SU-DHL-6 (cell line): Measurements from ENCODE around the gene PGBD5.

Source experiments
- CTCF ChIP-seq: fragments of 200-600 bp; sonication (generic); IDR thresholded peaks from one replicate; pipeline ENCODE4 v1.5.1; 2017; ENCODE audit warnings: antibody characterized with exemption, mild to moderate bottlenecking, low read length, moderate library complexity; ENCODE audit not compliant: insufficient read depth, poor library complexity, severe bottlenecking
- EZH2phosphoT487 ChIP-seq: fragments of 200-600 bp; sonication (generic), shearing (Covaris generic); conservative IDR thresholded peaks from 2 replicates; pipeline ENCODE4 v1.6.1; 2018; ENCODE audit warnings: mild to moderate bottlenecking, antibody characterized with exemption, low read length, moderate library complexity, mixed read lengths

- TF ChIP-seq CTCF, result no peak
- TF ChIP-seq EZH2phosphoT487, result no peak
These were observed 26.2 kb downstream of the PGBD5 start for GRCh38 chr1:230400007-230400344.
